ENCODE data around the gene DYNLT2B.
"Not testable (repeated sequence)": the region's sequence is repeated elsewhere in the genome, so short reads cannot be mapped to it uniquely, and the experiment has no call there.

The DYNLT2B gene

GRCh38 chr3:196317687-196318467 lies at the start of gene DYNLT2B:
Gene DYNLT2B, minus strand, starts transcription at chr3:196318240. Its CDS starts 88 bp downstream, at chr3:196318152.
- DNase-seq, result peak; percentile 95

- no peak for DNase-seq
These were observed 47.7 kb upstream of the DYNLT2B start for GRCh38 chr3:196365736-196366135.

- DNase-seq, result no peak
These were observed 42.5 kb upstream of the DYNLT2B start for GRCh38 chr3:196360586-196360985.

GRCh38 chr3:196358540-196358939 lies 40.5 kb upstream of the DYNLT2B start:
- DNase-seq, result not testable (repeated sequence)

GRCh38 chr3:196357905-196358304 lies 39.9 kb upstream of the DYNLT2B start:
- no peak for DNase-seq

- no peak for DNase-seq
These were observed 38.5 kb upstream of the DYNLT2B start for GRCh38 chr3:196356556-196356955.

GRCh38 chr3:196355668-196356067 lies 37.6 kb upstream of the DYNLT2B start:
- DNase-seq, result no peak

GRCh38 chr3:196354132-196354531 lies 36.1 kb upstream of the DYNLT2B start:
- no peak for DNase-seq

- DNase-seq, result no peak
These were observed 33.5 kb upstream of the DYNLT2B start for GRCh38 chr3:196351541-196351940.

GRCh38 chr3:196350067-196350466 lies 32.0 kb upstream of the DYNLT2B start:
- DNase-seq, result no peak

- DNase-seq, result no peak
These were observed 30.7 kb upstream of the DYNLT2B start for GRCh38 chr3:196348698-196349097.

GRCh38 chr3:196344663-196345062 lies 26.6 kb upstream of the DYNLT2B start:
- no peak for DNase-seq

GRCh38 chr3:196343917-196344316 lies 25.9 kb upstream of the DYNLT2B start:
- DNase-seq, result not testable (repeated sequence)

GRCh38 chr3:196341137-196341536 lies 23.1 kb upstream of the DYNLT2B start:
- DNase-seq, result no peak

GRCh38 chr3:196340466-196340865 lies 22.4 kb upstream of the DYNLT2B start:
- no peak for DNase-seq

GRCh38 chr3:196339493-196340254 lies 21.6 kb upstream of the DYNLT2B start:
- DNase-seq, result no peak

- DNase-seq, result no peak
These were observed 21.0 kb upstream of the DYNLT2B start for GRCh38 chr3:196339044-196339443.

GRCh38 chr3:196336319-196337145 lies 18.5 kb upstream of the DYNLT2B start:
- DNase-seq, result no peak

GRCh38 chr3:196335503-196335948 lies 17.5 kb upstream of the DYNLT2B start:
- DNase-seq, result no peak

- no peak for DNase-seq
These were observed 16.9 kb upstream of the DYNLT2B start for GRCh38 chr3:196334982-196335381.

GRCh38 chr3:196332168-196332567 lies 14.1 kb upstream of the DYNLT2B start:
- no peak for DNase-seq

GRCh38 chr3:196327405-196327804 lies 9.4 kb upstream of the DYNLT2B start:
- DNase-seq, result no peak

GRCh38 chr3:196326936-196327335 lies 8.9 kb upstream of the DYNLT2B start:
- DNase-seq, result no peak

Measured in RPMI8226 (cell line).